ENCODE results near the gene C1orf232.

Gene C1orf232

GRCh38 chr1:26122988-26123973 lies 45.5 kb downstream of the C1orf232 start:
- no peak for DNase-seq

DNA sequence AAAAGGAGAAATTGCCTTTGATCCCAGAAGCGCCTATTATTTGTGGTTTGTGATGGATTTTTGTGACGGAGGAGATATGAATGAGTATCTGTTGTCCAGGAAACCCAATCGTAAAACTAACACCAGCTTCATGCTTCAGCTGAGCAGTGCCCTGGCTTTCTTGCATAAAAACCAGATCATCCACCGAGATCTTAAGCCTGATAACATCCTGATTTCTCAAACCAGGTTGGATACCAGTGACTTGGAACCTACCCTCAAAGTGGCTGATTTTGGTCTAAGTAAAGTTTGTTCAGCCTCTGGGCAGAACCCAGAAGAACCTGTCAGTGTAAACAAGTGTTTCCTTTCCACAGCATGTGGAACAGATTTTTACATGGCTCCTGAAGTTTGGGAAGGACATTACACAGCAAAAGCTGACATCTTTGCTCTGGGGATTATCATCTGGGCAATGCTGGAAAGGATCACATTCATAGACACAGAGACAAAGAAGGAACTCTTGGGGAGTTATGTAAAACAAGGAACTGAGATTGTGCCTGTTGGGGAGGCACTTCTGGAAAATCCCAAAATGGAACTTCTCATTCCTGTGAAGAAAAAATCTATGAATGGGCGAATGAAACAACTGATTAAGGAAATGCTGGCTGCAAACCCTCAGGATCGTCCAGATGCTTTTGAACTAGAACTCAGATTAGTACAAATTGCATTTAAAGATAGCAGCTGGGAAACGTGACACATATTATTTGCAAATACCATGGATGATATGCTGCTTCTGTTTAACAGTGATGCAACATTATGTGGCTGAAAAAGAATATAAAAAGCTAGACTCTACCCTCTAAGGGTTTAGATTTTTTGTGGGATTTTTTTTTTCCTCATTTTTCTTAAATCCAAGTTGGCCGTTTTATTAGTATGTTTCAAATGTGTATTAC lies 46.6 kb downstream of the C1orf232 start:
- DNase-seq: no peak

DNA sequence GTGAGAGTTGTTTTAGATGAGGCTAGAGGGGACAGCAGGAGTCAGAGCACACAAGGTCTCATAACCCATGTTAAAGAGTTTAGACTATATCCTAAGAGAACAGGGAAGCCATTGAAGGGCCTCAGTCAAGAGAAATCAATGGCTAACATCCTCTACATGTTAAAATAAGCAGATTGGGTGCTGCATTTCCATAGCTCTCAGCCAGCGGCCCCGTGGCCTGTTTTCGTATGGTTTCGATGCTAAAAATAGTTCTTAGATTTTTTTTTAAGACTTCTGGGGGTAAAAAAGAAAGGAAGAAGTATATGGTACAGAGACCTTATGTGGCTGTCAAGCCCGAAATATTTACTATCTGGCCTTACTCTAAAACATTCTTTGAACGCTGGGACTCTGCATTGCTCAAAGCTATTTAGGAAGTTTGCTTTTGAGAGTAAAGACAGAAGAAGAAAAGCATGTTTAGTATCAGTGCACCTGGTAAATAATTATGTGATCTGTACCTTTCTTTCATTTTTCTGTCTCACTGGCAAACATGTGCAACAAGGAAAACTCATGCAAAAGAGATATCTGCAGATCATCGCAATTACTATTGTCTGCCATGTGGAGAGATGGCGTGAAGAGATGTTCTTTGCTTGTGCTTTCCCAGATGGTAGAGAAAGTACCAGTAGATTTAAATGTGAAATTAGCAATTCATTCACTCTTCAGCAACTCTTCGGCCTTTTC lies 48.7 kb downstream of the C1orf232 start:
- no peak for DNase-seq

DNA sequence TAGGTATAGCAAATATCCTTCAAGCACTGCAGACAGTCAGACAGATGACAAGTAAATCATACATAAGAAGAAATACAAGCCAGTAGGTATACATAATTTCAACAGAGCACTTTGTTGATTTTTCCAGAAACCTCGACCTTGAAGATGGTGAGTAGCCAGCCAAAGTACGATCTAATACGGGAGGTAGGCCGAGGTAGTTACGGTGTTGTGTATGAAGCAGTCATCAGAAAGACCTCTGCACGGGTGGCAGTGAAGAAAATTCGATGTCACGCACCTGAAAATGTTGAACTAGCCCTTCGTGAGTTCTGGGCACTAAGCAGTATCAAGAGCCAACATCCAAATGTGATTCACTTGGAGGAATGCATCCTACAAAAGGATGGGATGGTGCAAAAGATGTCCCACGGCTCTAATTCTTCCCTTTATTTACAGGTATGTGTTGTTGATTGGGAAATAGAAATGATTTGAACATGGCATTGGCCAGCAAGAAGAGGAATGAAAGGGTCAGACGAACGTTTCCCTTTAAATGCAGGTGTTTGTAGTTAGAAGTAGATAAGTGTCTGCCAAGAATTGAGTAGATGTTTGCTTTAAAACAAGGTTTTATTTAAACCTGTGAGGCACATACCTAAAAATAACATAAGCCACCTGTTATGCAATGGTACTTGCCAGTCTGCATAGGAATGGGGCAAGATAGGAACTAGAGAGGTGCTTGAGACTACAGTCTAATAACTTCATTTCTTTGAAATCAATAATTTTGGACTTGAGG lies 54.4 kb downstream of the C1orf232 start:
- no peak for DNase-seq
